ENCODE results near the gene GSAP. TPM values are rescaled to one million over a fixed set of nuclear protein-coding genes. Genes with fewer than 3 reads are reported as not detected.

Gene GSAP
- total RNA-seq, 1 experiment from 2014 or later = 23.3 TPM

- peaks cover 5% of the 10 kb centered on the region for H3K36me3 Mint-ChIP-seq (ENCODE audit: insufficient read depth, unreplicated experiment)
- no peaks in the 10 kb centered on the region for H3K9me3 Mint-ChIP-seq (ENCODE audit: low read depth, unreplicated experiment)
- no peak for DNase-seq
- H3K4me1 Mint-ChIP-seq (ENCODE audit: low read depth, unreplicated experiment) = peaks cover 35% of the 10 kb centered on the region
- TF ChIP-seq CTCF (IDR thresholded peaks at IDR 0.05; ENCODE audit: unreplicated experiment) = no peak
- no peak overlapping the region for H3K4me3 Mint-ChIP-seq (ENCODE audit: low read depth, unreplicated experiment)
- peak overlapping the region; percentile 24 for H3K27ac Mint-ChIP-seq (ENCODE audit: unreplicated experiment)
- no peaks in the 10 kb centered on the region for H3K27me3 Mint-ChIP-seq (ENCODE audit: unreplicated experiment)
- BruUV-seq (replicated peaks) = no TSS peak
- CTCF ChIA-PET = no interaction called here
- intact Hi-C loops (cut with micrococcal nuclease; ENCODE audit: unreplicated experiment) = loop anchor here (5.0 kb wide), 1 partner anchor 81 kb away; no protein-coding TSS in a partner anchor
Observed at GRCh38 chr7:77327932-77328628, 88.1 kb downstream of the GSAP start.

GRCh38 chr7:77327067-77327931 lies 88.8 kb downstream of the GSAP start:
- TF ChIP-seq CTCF (IDR thresholded peaks at IDR 0.05; ENCODE audit: unreplicated experiment) = no peak
- CTCF ChIA-PET = no interaction called here
- intact Hi-C loops (cut with micrococcal nuclease; ENCODE audit: unreplicated experiment) = loop anchor here (5.0 kb wide), 1 partner anchor 80 kb away; no protein-coding TSS in a partner anchor
- Mint-ChIP-seq H3K4me3 (ENCODE audit: low read depth, unreplicated experiment) (no peak overlapping the region), H3K27me3 (ENCODE audit: unreplicated experiment) (no peaks in the 10 kb centered on the region), H3K9me3 (ENCODE audit: low read depth, unreplicated experiment) (no peaks in the 10 kb centered on the region), H3K4me1 (ENCODE audit: low read depth, unreplicated experiment) (peaks cover 35% of the 10 kb centered on the region), H3K36me3 (ENCODE audit: insufficient read depth, unreplicated experiment) (peaks cover 5% of the 10 kb centered on the region), H3K27ac (ENCODE audit: unreplicated experiment) (peak overlapping the region; percentile 44)
- no TSS peak for BruUV-seq (replicated peaks)
- peak; percentile 72 for DNase-seq

GRCh38 chr7:77326131-77326530 lies 90.0 kb downstream of the GSAP start:
- Mint-ChIP-seq H3K4me3 (ENCODE audit: low read depth, unreplicated experiment) (no peak overlapping the region), H3K27me3 (ENCODE audit: unreplicated experiment) (no peaks in the 10 kb centered on the region), H3K27ac (ENCODE audit: unreplicated experiment) (no peak overlapping the region), H3K9me3 (ENCODE audit: low read depth, unreplicated experiment) (no peaks in the 10 kb centered on the region), H3K36me3 (ENCODE audit: insufficient read depth, unreplicated experiment) (peaks cover 5% of the 10 kb centered on the region), H3K4me1 (ENCODE audit: low read depth, unreplicated experiment) (peaks cover 35% of the 10 kb centered on the region)
- no TSS peak for BruUV-seq (replicated peaks)
- no peak for DNase-seq
- no peak for TF ChIP-seq CTCF (IDR thresholded peaks at IDR 0.05; ENCODE audit: unreplicated experiment)
- intact Hi-C loops (cut with micrococcal nuclease; ENCODE audit: unreplicated experiment) = loop anchor here (5.0 kb wide), 1 partner anchor 79 kb away; no protein-coding TSS in a partner anchor
- CTCF ChIA-PET = no interaction called here

- no peak for TF ChIP-seq CTCF (IDR thresholded peaks at IDR 0.05; ENCODE audit: unreplicated experiment)
- peaks cover 8% of the 10 kb centered on the region for H3K4me1 Mint-ChIP-seq (ENCODE audit: low read depth, unreplicated experiment)
- no peak overlapping the region for H3K27ac Mint-ChIP-seq (ENCODE audit: unreplicated experiment)
- H3K27me3 Mint-ChIP-seq (ENCODE audit: unreplicated experiment) = no peaks in the 10 kb centered on the region
- H3K4me3 Mint-ChIP-seq (ENCODE audit: low read depth, unreplicated experiment) = no peak overlapping the region
- intact Hi-C loops (cut with micrococcal nuclease; ENCODE audit: unreplicated experiment) = no loop called here
- no TSS peak for BruUV-seq (replicated peaks)
- H3K36me3 Mint-ChIP-seq (ENCODE audit: insufficient read depth, unreplicated experiment) = no peaks in the 10 kb centered on the region
- no peak for DNase-seq
- no peaks in the 10 kb centered on the region for H3K9me3 Mint-ChIP-seq (ENCODE audit: low read depth, unreplicated experiment)
- CTCF ChIA-PET = no interaction called here
Observed at GRCh38 chr7:77321300-77321699, 94.8 kb downstream of the GSAP start.
